ENCODE measurements around the gene IFNAR2.

DNA sequence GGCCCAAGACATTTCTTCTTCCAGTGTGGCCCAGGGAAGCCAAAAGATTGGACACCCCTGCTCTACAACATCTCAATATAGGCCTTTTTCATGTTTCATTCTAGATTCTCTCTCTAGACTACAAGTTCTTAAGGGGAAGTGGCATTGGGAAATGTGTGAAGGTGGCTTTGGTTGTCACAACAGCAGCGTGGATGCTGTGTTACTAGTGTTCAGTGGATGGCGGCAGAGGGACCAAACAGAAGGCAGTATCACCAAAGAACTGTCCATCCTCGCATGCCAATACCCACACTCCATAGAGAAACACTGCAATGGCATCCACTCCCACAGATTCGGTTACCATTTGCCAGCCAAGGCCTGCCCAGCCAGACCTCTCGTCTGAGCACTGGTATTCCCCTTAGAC is 24.3 kb upstream of the IFNAR2 start:
- TF ChIP-seq, protein P1, sequence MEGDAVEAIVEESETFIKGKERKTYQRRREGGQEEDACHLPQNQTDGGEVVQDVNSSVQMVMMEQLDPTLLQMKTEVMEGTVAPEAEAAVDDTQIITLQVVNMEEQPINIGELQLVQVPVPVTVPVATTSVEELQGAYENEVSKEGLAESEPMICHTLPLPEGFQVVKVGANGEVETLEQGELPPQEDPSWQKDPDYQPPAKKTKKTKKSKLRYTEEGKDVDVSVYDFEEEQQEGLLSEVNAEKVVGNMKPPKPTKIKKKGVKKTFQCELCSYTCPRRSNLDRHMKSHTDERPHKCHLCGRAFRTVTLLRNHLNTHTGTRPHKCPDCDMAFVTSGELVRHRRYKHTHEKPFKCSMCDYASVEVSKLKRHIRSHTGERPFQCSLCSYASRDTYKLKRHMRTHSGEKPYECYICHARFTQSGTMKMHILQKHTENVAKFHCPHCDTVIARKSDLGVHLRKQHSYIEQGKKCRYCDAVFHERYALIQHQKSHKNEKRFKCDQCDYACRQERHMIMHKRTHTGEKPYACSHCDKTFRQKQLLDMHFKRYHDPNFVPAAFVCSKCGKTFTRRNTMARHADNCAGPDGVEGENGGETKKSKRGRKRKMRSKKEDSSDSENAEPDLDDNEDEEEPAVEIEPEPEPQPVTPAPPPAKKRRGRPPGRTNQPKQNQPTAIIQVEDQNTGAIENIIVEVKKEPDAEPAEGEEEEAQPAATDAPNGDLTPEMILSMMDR (conservative IDR thresholded peaks at IDR 0.05 in 1 of 2, IDR thresholded peaks at IDR 0.05 in 1 of 2; ENCODE audit: low read depth in 1 of 2, low read length in 2 of 2): no peak
- no peak for TF ChIP-seq EZH2 (IDR thresholded peaks at IDR 0.05; ENCODE audit: low read length, missing control alignments)

All from fibroblast of lung (primary cell).